ENCODE results near the gene YIPF3. TPM values are rescaled to one million over a fixed set of nuclear protein-coding genes. Genes with fewer than 3 reads are reported as not detected.

YIPF3 gene
- total and polyA plus RNA-seq, 9 of the 15 experiments (the other 6 are each of a cell fraction or from before 2014, with no cell fraction given) = 27.5 to 75.3 (median 57.6) TPM

- ChIA-PET CTCF (ENCODE audit: low intra/inter-chr PET ratio) (interaction anchor here (1.0 to 1.7 kb wide), 4 partner anchors 51 to 255 kb away, joined by 3 to 6 read pairs (median 4); partner anchors contain the start of gene DLK2), POLR2A (interaction anchor here (0.7 to 6.2 kb wide), 9 partner anchors 9 to 243 kb away, joined by 3 to 54 read pairs (median 4); partner anchors contain the start of genes POLR1C and YIPF3)
- no peak for DNase-seq (ENCODE audit: extremely low read depth in 1 of 4, low spot score in 3 of 4)
- H3K9ac ChIP-seq (ENCODE audit: insufficient read depth in 1 of 2, low read depth in 2 of 2, low read length in 2 of 2) = no peak overlapping the region
- no peak for ATAC-seq
- in situ Hi-C loops (cut with MboI) = no loop called here
- no peak overlapping the region for H3K4me2 ChIP-seq (ENCODE audit: insufficient read depth, low read length)
- no peak overlapping the region for H3K4me3 ChIP-seq
- no peak overlapping the region for H2AFZ ChIP-seq (ENCODE audit: low read depth, low read length)
- peak; percentile 26 for FAIRE-seq
- no TSS peak for BruUV-seq (replicated peaks)
- no peak overlapping the region for H3K27ac ChIP-seq (ENCODE audit: extremely low read depth, low read depth, low read length)
- peaks cover 10 to 45% of the 10 kb centered on the region in 2 experiments; a peak in 4 of 5 replicates for H3K4me1 ChIP-seq (replicated peaks in 1 of 2; ENCODE audit: control insufficient read depth in 2 of 2, insufficient read depth in 2 of 2, low read length in 2 of 2)
- intact Hi-C loops (cut with micrococcal nuclease) = loop anchor here (1.0 to 2.0 kb wide), 3 partner anchors 51 to 605 kb away; partner anchors contain the start of gene DLK2
- no peaks in the 10 kb centered on the region for H3K79me2 ChIP-seq (ENCODE audit: control insufficient read depth, insufficient read depth, low read length)
- WGBS (ENCODE audit: insufficient coverage, low coverage, missing lambda C conversion rate) = 65% methylated on average over 3 of the region's 3 CpGs
- peaks cover 0 to 6% of the 10 kb centered on the region in 2 experiments; a peak in 2 of 5 replicates for H3K27me3 ChIP-seq (ENCODE audit: control insufficient read depth in 2 of 2, insufficient read depth in 2 of 2, low read length in 2 of 2)
- H3K9me1 ChIP-seq (ENCODE audit: control insufficient read depth, insufficient read depth, low read length) = peaks cover 4% of the 10 kb centered on the region
- no peaks in the 10 kb centered on the region for H3K9me3 ChIP-seq (replicated peaks; ENCODE audit: control insufficient read depth, insufficient read depth, low read depth, low read length)
- H3K36me3 ChIP-seq (ENCODE audit: control insufficient read depth, insufficient read depth, low read length) = peaks cover 51% of the 10 kb centered on the region; the same call in 2 of the 3 replicates
- H4K20me1 ChIP-seq (replicated peaks; ENCODE audit: control insufficient read depth, insufficient read depth, low read length) = peaks cover 12% of the 10 kb centered on the region; the same call in 1 of the 2 replicates
- no peak for TF ChIP-seq CBFB (CRISPR knock-in tag; IDR thresholded peaks at IDR 0.05)
- no peak for TF ChIP-seq ZBTB43 (CRISPR knock-in tag; IDR thresholded peaks at IDR 0.05)
- no peak for TF ChIP-seq ZNF778 (CRISPR knock-in tag; IDR thresholded peaks at IDR 0.05)
- no peak for TF ChIP-seq NFE2L1 (tag; IDR thresholded peaks at IDR 0.05; ENCODE audit: borderline replicate concordance, low read depth)
- no peak for TF ChIP-seq CAMTA2 (CRISPR knock-in tag; conservative IDR thresholded peaks at IDR 0.05)
- TF ChIP-seq WHSC1 (IDR thresholded peaks at IDR 0.05; ENCODE audit: low read length) = no peak
- TF ChIP-seq PATZ1 (CRISPR knock-in tag; IDR thresholded peaks at IDR 0.05; ENCODE audit: borderline replicate concordance) = no peak
- no peak for TF ChIP-seq ZFPM2 (CRISPR knock-in tag; IDR thresholded peaks at IDR 0.05)
- TF ChIP-seq ZNF212 (CRISPR knock-in tag; IDR thresholded peaks at IDR 0.05) = no peak
- TF ChIP-seq HDAC6 (IDR thresholded peaks at IDR 0.05; ENCODE audit: low read depth, low read length) = no peak
- no peak for TF ChIP-seq PBX2 (CRISPR knock-in tag; IDR thresholded peaks at IDR 0.05; ENCODE audit: low read depth)
- TF ChIP-seq PBX2 (tag; conservative IDR thresholded peaks at IDR 0.05; ENCODE audit: low read depth) = no peak
- TF ChIP-seq FOXK1 (CRISPR knock-in tag; IDR thresholded peaks at IDR 0.05; ENCODE audit: borderline replicate concordance) = no peak
- TF ChIP-seq ZNF766 (CRISPR knock-in tag; conservative IDR thresholded peaks at IDR 0.05) = no peak
- no peak for TF ChIP-seq NFIC (IDR thresholded peaks at IDR 0.05)
- no peak for TF ChIP-seq PHF21A (IDR thresholded peaks at IDR 0.05; ENCODE audit: borderline replicate concordance, low read depth)
Observed at GRCh38 chr6:43506171-43506570, 10.6 kb downstream of the YIPF3 start.
